HepG2 (cell line): ENCODE data around the gene RNGTT. TPM values are rescaled to one million over a fixed set of nuclear protein-coding genes. Genes with fewer than 3 reads are reported as not detected.

Experiments used
- BRD4 ChIP-seq: sonication (generic); formaldehyde crosslinking; IDR thresholded peaks from 2 replicates; pipeline ENCODE4 v1.4.0; 2020; ENCODE audit warnings: missing genetic modification reagents
- E2F1 ChIP-seq: sonication (generic); formaldehyde crosslinking; IDR thresholded peaks from 2 replicates; pipeline ENCODE4 v1.5.0; 2020; ENCODE audit warnings: missing genetic modification reagents
- ESRRA ChIP-seq: sonication (generic); formaldehyde crosslinking; IDR thresholded peaks from 2 replicates; pipeline ENCODE4 v1.5.1; 2020; ENCODE audit warnings: mild to moderate bottlenecking, low read depth, missing genetic modification reagents
- GATA4 ChIP-seq: sonication (generic); IDR thresholded peaks from 2 replicates; pipeline ENCODE4 v1.6.1; 2016; ENCODE audit warnings: antibody characterized with exemption, low read depth, borderline replicate concordance
- JUND ChIP-seq: sonication (generic); formaldehyde crosslinking; IDR thresholded peaks from 2 replicates; pipeline ENCODE4 v1.8.0; 2022; ENCODE audit warnings: mild to moderate bottlenecking, missing genetic modification reagents
- PHF8 ChIP-seq: sonication (generic); formaldehyde crosslinking; IDR thresholded peaks from 2 replicates; pipeline ENCODE4 v1.5.0; 2020; ENCODE audit warnings: missing genetic modification reagents
- RBM22 ChIP-seq: fragments of 200-400 bp; formaldehyde crosslinking; optimal IDR thresholded peaks from 2 replicates; pipeline ENCODE3; 2017; ENCODE audit warnings: mild to moderate bottlenecking, low read length, moderate library complexity
- SMC3 ChIP-seq: IDR thresholded peaks from 2 replicates; pipeline ENCODE4 v1.6.1; 2011; ENCODE audit warnings: low read length, improper control_type of control experiment
- SNAI1 ChIP-seq: sonication (generic); formaldehyde crosslinking; IDR thresholded peaks from 2 replicates; pipeline ENCODE4 v1.5.0; 2020; ENCODE audit warnings: mild to moderate bottlenecking, missing genetic modification reagents, borderline replicate concordance
- THAP7 ChIP-seq: sonication (generic); formaldehyde crosslinking; IDR thresholded peaks from 2 replicates; pipeline ENCODE4 v1.8.1; 2023; ENCODE audit warnings: mild to moderate bottlenecking, missing genetic modification reagents
- U2AF1 ChIP-seq: fragments of 200-400 bp; formaldehyde crosslinking; optimal IDR thresholded peaks from 2 replicates; pipeline ENCODE3; 2017; ENCODE audit warnings: mild to moderate bottlenecking, low read depth, low read length
- ZMYM2 ChIP-seq: sonication (generic); formaldehyde crosslinking; IDR thresholded peaks from 2 replicates; pipeline ENCODE4 v1.8.0; 2022; ENCODE audit warnings: mild to moderate bottlenecking, missing genetic modification reagents
- ZNF260 ChIP-seq: sonication (generic); formaldehyde crosslinking; IDR thresholded peaks from 2 replicates; pipeline ENCODE4 v1.4.0; 2020; ENCODE audit warnings: missing genetic modification reagents, low read depth, mild to moderate bottlenecking, borderline replicate concordance
- ZNF530 ChIP-seq: sonication (generic); formaldehyde crosslinking; IDR thresholded peaks from 2 replicates; pipeline ENCODE4 v1.5.0; 2020; ENCODE audit warnings: low read depth, mild to moderate bottlenecking, missing genetic modification reagents
- ZNF567 ChIP-seq: sonication (generic); formaldehyde crosslinking; IDR thresholded peaks from 2 replicates; pipeline ENCODE4 v1.8.1; 2023; ENCODE audit warnings: mild to moderate bottlenecking, missing genetic modification reagents, borderline replicate concordance
- ZNF652 ChIP-seq: IDR thresholded peaks from 2 replicates; pipeline ENCODE4 v1.6.1; 2016; ENCODE audit warnings: low read depth, borderline replicate concordance
- ZNF674 ChIP-seq: sonication (generic); formaldehyde crosslinking; IDR thresholded peaks from 2 replicates; pipeline ENCODE4 v1.5.0; 2020; ENCODE audit warnings: low read depth, mild to moderate bottlenecking, missing genetic modification reagents
- polyA plus RNA-seq, 8 experiments: library from polyadenylated mRNA; depleted of rRNA in 3 of 8; stranded (reverse) in 7 of 8; unstranded in 1 of 8; fragments of >200 nt; fragmentation: Illumina TruSeq in 4 of 8; extraction: Trizol in 4 of 8; gene quantifications; 2 replicates each; pipeline versions ENCODE4 v1.2.1 to v1.2.3, GENCODE V29; 2011 to 2016; ENCODE audit warnings: low read depth in 4 of 8, missing spikeins in 1 of 8, mixed read lengths in 1 of 8; ENCODE audit not compliant: insufficient read depth in 1 of 8
- total RNA-seq, 5 experiments: library from RNA; depleted of rRNA; stranded (reverse); fragments of >200 nt; fragmentation: Illumina TruSeq; extraction: Trizol; gene quantifications; 2 replicates each; pipeline ENCODE4 v1.2.3, GENCODE V29; 2016; ENCODE audit warnings: low read depth in 1 of 5
- TF ChIP-seq, protein P1 (sequence below): IDR thresholded peaks from 2 replicates; pipeline ENCODE4 v1.6.1; 2016; ENCODE audit warnings: missing compliant biosample characterization, missing genetic modification reagents, borderline replicate concordance
- TF ChIP-seq, protein P2 (sequence below): fragments of 450-650 bp; IDR thresholded peaks from 2 replicates; pipeline ENCODE4 v1.6.1; 2017
- TF ChIP-seq, protein P3 (sequence below): IDR thresholded peaks from 2 replicates; pipeline ENCODE4 v1.6.1; 2016; ENCODE audit warnings: low read depth, missing genetic modification reagents, missing compliant biosample characterization

Gene RNGTT
- total and polyA plus RNA-seq, 2 of the 13 experiments (the other 11 are each of a cell fraction or from before 2014, with no cell fraction given): 6.0 to 22.6 TPM

- TF ChIP-seq ESRRA (CRISPR knock-in tag) (no peak), ZMYM2 (0 out of 2 replicates have a peak, but pooled peaks have one; percentile 11), U2AF1 (no peak), ZNF674 (no peak), E2F1 (CRISPR knock-in tag) (no peak), ZNF567 (CRISPR knock-in tag) (no peak), RBM22 (no peak), ZNF652 (CRISPR knock-in tag) (no peak), GATA4 (peak; percentile 99), SNAI1 (CRISPR knock-in tag) (no peak), THAP7 (CRISPR knock-in tag) (no peak), PHF8 (CRISPR knock-in tag) (no peak), JUND (CRISPR knock-in tag) (no peak), ZNF530 (CRISPR knock-in tag) (no peak), BRD4 (CRISPR knock-in tag) (no peak), SMC3 (no peak), ZNF260 (no peak)
- TF ChIP-seq, protein P1, sequence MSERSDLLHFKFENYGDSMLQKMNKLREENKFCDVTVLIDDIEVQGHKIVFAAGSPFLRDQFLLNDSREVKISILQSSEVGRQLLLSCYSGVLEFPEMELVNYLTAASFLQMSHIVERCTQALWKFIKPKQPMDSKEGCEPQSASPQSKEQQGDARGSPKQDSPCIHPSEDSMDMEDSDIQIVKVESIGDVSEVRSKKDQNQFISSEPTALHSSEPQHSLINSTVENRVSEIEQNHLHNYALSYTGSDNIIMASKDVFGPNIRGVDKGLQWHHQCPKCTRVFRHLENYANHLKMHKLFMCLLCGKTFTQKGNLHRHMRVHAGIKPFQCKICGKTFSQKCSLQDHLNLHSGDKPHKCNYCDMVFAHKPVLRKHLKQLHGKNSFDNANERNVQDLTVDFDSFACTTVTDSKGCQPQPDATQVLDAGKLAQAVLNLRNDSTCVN (CRISPR knock-in tag): no peak
- TF ChIP-seq, protein P2, sequence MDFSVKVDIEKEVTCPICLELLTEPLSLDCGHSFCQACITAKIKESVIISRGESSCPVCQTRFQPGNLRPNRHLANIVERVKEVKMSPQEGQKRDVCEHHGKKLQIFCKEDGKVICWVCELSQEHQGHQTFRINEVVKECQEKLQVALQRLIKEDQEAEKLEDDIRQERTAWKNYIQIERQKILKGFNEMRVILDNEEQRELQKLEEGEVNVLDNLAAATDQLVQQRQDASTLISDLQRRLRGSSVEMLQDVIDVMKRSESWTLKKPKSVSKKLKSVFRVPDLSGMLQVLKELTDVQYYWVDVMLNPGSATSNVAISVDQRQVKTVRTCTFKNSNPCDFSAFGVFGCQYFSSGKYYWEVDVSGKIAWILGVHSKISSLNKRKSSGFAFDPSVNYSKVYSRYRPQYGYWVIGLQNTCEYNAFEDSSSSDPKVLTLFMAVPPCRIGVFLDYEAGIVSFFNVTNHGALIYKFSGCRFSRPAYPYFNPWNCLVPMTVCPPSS: no peak
- TF ChIP-seq, protein P3, sequence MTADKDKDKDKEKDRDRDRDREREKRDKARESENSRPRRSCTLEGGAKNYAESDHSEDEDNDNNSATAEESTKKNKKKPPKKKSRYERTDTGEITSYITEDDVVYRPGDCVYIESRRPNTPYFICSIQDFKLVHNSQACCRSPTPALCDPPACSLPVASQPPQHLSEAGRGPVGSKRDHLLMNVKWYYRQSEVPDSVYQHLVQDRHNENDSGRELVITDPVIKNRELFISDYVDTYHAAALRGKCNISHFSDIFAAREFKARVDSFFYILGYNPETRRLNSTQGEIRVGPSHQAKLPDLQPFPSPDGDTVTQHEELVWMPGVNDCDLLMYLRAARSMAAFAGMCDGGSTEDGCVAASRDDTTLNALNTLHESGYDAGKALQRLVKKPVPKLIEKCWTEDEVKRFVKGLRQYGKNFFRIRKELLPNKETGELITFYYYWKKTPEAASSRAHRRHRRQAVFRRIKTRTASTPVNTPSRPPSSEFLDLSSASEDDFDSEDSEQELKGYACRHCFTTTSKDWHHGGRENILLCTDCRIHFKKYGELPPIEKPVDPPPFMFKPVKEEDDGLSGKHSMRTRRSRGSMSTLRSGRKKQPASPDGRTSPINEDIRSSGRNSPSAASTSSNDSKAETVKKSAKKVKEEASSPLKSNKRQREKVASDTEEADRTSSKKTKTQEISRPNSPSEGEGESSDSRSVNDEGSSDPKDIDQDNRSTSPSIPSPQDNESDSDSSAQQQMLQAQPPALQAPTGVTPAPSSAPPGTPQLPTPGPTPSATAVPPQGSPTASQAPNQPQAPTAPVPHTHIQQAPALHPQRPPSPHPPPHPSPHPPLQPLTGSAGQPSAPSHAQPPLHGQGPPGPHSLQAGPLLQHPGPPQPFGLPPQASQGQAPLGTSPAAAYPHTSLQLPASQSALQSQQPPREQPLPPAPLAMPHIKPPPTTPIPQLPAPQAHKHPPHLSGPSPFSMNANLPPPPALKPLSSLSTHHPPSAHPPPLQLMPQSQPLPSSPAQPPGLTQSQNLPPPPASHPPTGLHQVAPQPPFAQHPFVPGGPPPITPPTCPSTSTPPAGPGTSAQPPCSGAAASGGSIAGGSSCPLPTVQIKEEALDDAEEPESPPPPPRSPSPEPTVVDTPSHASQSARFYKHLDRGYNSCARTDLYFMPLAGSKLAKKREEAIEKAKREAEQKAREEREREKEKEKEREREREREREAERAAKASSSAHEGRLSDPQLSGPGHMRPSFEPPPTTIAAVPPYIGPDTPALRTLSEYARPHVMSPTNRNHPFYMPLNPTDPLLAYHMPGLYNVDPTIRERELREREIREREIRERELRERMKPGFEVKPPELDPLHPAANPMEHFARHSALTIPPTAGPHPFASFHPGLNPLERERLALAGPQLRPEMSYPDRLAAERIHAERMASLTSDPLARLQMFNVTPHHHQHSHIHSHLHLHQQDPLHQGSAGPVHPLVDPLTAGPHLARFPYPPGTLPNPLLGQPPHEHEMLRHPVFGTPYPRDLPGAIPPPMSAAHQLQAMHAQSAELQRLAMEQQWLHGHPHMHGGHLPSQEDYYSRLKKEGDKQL (CRISPR knock-in tag): peak; percentile 95
Measured at GRCh38 chr6:88972504-88973423, 9.3 kb upstream of the RNGTT start (continued).
